Endothelial cell of umbilical vein (primary cell): ENCODE results near the gene MDGA2. TPM values are rescaled to one million over a fixed set of nuclear protein-coding genes. Genes with fewer than 3 reads are reported as not detected.

Experiments
- Bru-seq: library from RNA; stranded (reverse); fragments of 400-500 nt; gene quantifications from one replicate; lab custom pipeline; 2021; lab: Mats Ljungman, UMichigan
- BruChase-seq, 2 experiments: library from RNA; stranded (reverse); fragments of 400-500 nt; gene quantifications; one replicate each; lab custom pipeline; 2021; lab: Mats Ljungman, UMichigan
- BruUV-seq: library from RNA; stranded (reverse); fragments of 400-500 nt; replicated peaks from 2 replicates; lab custom pipeline; 2021; lab: Mats Ljungman, UMichigan
- CTCF ChIA-PET: fragments of 300-600, 350-600 bp; sonication (Branson Sonifier 250); formaldehyde crosslinking; loops from one replicate; lab custom pipeline; 2021; ENCODE audit warnings: antibody characterized with exemption, inconsistent platforms; lab: Charles Lee
- POLR2A ChIA-PET: fragments of 300-600, 350-600 bp; sonication (Branson Sonifier 250); formaldehyde crosslinking; loops from one replicate; lab custom pipeline; 2021; ENCODE audit warnings: antibody characterized with exemption, inconsistent platforms; lab: Charles Lee
- DNase-seq: peaks from one replicate; pipeline ENCODE4 v3.0.0-alpha.2; 2011; ENCODE audit warnings: low read depth, low spot score
- FAIRE-seq: peaks from 2 replicates; lab custom pipeline; 2011; peaks lifted over from hg19 to GRCh38; lab: Jason Lieb, UNC
- H2AFZ ChIP-seq: 2 replicates; pipeline ENCODE4 v1.6.0; 2012; ENCODE audit warnings: low read depth, low read length, control low read depth, inconsistent platforms
- H3K27ac ChIP-seq: 2 replicates; pipeline ENCODE4 v1.5.1; 2011; ENCODE audit warnings: low read depth, mild to moderate bottlenecking, control low read depth, low read length, moderate library complexity; ENCODE audit not compliant: insufficient read depth
- H3K27me3 ChIP-seq, 2 experiments: 2 replicates each; pipeline versions ENCODE4 v1.6.0 to v1.6.1; 2011; ENCODE audit warnings: low read length in 2 of 2, mixed read lengths in 1 of 2; ENCODE audit not compliant: control insufficient read depth in 2 of 2, insufficient read depth in 2 of 2
- H3K36me3 ChIP-seq, 2 experiments: 2 replicates in 1 of 2; 3 replicates in 1 of 2; pipeline ENCODE4 v1.5.1; 2011; ENCODE audit warnings: low read length in 2 of 2, mild to moderate bottlenecking in 1 of 2, moderate library complexity in 1 of 2; ENCODE audit not compliant: control insufficient read depth in 2 of 2, insufficient read depth in 2 of 2; ENCODE audit errors: extremely low read depth in 1 of 2
- H3K4me1 ChIP-seq: 3 replicates; pipeline ENCODE4 v1.5.1; 2011; ENCODE audit warnings: mild to moderate bottlenecking, low read length; ENCODE audit not compliant: control insufficient read depth, insufficient read depth; ENCODE audit errors: extremely low read depth
- H3K4me2 ChIP-seq: 2 replicates; pipeline ENCODE4 v1.6.1; 2011; ENCODE audit warnings: low read length, control low read depth, mixed read lengths; ENCODE audit not compliant: insufficient read depth
- H3K4me3 ChIP-seq, 3 experiments: fragments of 200-600 bp in 1 of 3; sonication (generic), shearing (Covaris generic) in 1 of 3; replicated peaks in 1 of 3; 2 replicates each; pipeline ENCODE4 v1.5.1; 2011 to 2016; ENCODE audit warnings: control low read depth in 3 of 3, low read length in 3 of 3, mild to moderate bottlenecking in 2 of 3, inconsistent platforms in 1 of 3, low read depth in 1 of 3, moderate library complexity in 1 of 3; ENCODE audit not compliant: insufficient read depth in 1 of 3
- H3K79me2 ChIP-seq: 2 replicates; pipeline ENCODE4 v1.6.0; 2012; ENCODE audit warnings: low read length, inconsistent platforms; ENCODE audit not compliant: control insufficient read depth, insufficient read depth
- H3K9ac ChIP-seq: replicated peaks from 2 replicates; pipeline ENCODE3; 2011; ENCODE audit warnings: low read length, control low read depth; ENCODE audit not compliant: insufficient read depth; ENCODE audit errors: extremely low read depth
- H3K9me1 ChIP-seq: replicated peaks from 3 replicates; pipeline ENCODE4 v1.6.0; 2011; ENCODE audit warnings: mild to moderate bottlenecking, low read length; ENCODE audit not compliant: control insufficient read depth, insufficient read depth; ENCODE audit errors: extremely low read depth
- H3K9me3 ChIP-seq: replicated peaks from 2 replicates; pipeline ENCODE4 v1.5.1; 2012; ENCODE audit warnings: low read length, inconsistent platforms; ENCODE audit not compliant: control insufficient read depth, insufficient read depth
- H4K20me1 ChIP-seq: replicated peaks from 2 replicates; pipeline ENCODE3; 2011; ENCODE audit warnings: mild to moderate bottlenecking, low read length; ENCODE audit not compliant: control insufficient read depth, insufficient read depth; ENCODE audit errors: extremely low read depth
- EZH2 ChIP-seq: IDR thresholded peaks from 2 replicates; pipeline ENCODE4 v1.6.1; 2012; ENCODE audit warnings: borderline replicate concordance, low read depth, mild to moderate bottlenecking, moderate library complexity, low read length, inconsistent platforms; ENCODE audit not compliant: severe bottlenecking
- FOS ChIP-seq: IDR thresholded peaks from 2 replicates; pipeline ENCODE4 v1.6.1; 2011; ENCODE audit warnings: mild to moderate bottlenecking, low read length, moderate library complexity, borderline replicate concordance; ENCODE audit not compliant: insufficient read depth
- GATA2 ChIP-seq: IDR thresholded peaks from 2 replicates; pipeline ENCODE4 v1.7.0; 2011; ENCODE audit warnings: low read depth, mild to moderate bottlenecking, moderate library complexity, mixed read lengths, low read length; ENCODE audit not compliant: insufficient read length, insufficient read depth
- JUN ChIP-seq: IDR thresholded peaks from 2 replicates; pipeline ENCODE4 v1.6.1; 2011; ENCODE audit warnings: borderline replicate concordance, low read depth; ENCODE audit not compliant: insufficient read length, insufficient read depth
- MAX ChIP-seq: IDR thresholded peaks from 2 replicates; pipeline ENCODE4 v1.6.1; 2011; ENCODE audit not compliant: insufficient read depth, insufficient read length
- MYC ChIP-seq: IDR thresholded peaks from one replicate; pipeline ENCODE4 v1.6.1; 2011; ENCODE audit warnings: mild to moderate bottlenecking, low read depth, low read length
- POLR2A ChIP-seq: IDR thresholded peaks from 2 replicates; pipeline ENCODE4 v1.6.1; 2012; ENCODE audit warnings: low read depth, mild to moderate bottlenecking, control low read depth, low read length
- POLR2AphosphoS5 ChIP-seq: IDR thresholded peaks from 2 replicates; pipeline ENCODE4 v1.6.1; 2012; ENCODE audit warnings: low read depth, mild to moderate bottlenecking, control low read depth, low read length, moderate library complexity; ENCODE audit not compliant: insufficient read depth
- dilution Hi-C: fragments of 300-500 bp; cut with MboI; formaldehyde crosslinking; loops from one replicate; pipeline ENCODE4 v1.15.0; 2019; ENCODE audit warnings: low sequenced_read_pairs; ENCODE audit not compliant: extremely low pct_ligation_motif_present
- intact Hi-C: fragments of 100-400 bp; cut with micrococcal nuclease; formaldehyde crosslinking; loops from one replicate; pipeline ENCODE4 v1.10.0; 2022
- long read RNA-seq: library from polyadenylated mRNA; stranded (forward); transcript quantifications from one replicate; pipeline ENCODE4 v2.0.0, GENCODE V29; 2021
- polyA minus RNA-seq, 3 experiments: library from RNA; depleted of rRNA, polyadenylated mRNA; stranded (reverse); fragments of >200 nt; gene quantifications; 1 replicate in 1 of 3; 2 replicates in 2 of 3; pipeline ENCODE4 v1.2.3, GENCODE V29; 2011
- polyA plus RNA-seq, 4 experiments: library from polyadenylated mRNA; depleted of rRNA in 3 of 4; stranded (reverse) in 3 of 4; unstranded in 1 of 4; fragments of >200 nt; gene quantifications; 2 replicates each; pipeline versions ENCODE4 v1.2.1 to v1.2.3, GENCODE V29; 2011 to 2012; ENCODE audit warnings: missing spikeins in 1 of 4
- total RNA-seq: library from RNA; stranded (reverse); gene quantifications from 2 replicates; pipeline ENCODE4 v1.2.3, GENCODE V29; 2021
- TF ChIP-seq, protein P1 (sequence below), 2 donors: IDR thresholded peaks; 1 replicate in 1 of 2; 2 replicates in 1 of 2; pipeline ENCODE4 v1.5.1; 2011; ENCODE audit warnings: low read length in 2 of 2, mild to moderate bottlenecking in 2 of 2, moderate library complexity in 2 of 2, control low read depth in 1 of 2, inconsistent platforms in 1 of 2, low read depth in 1 of 2; ENCODE audit not compliant: insufficient read depth in 1 of 2; ENCODE audit errors: extremely low read depth in 1 of 2

The MDGA2 gene
- total RNA-seq (not detected in 2 replicates), polyA plus RNA-seq (not detected in 2 replicates), polyA minus RNA-seq (not detected in 2 replicates), Bru-seq, nascent RNA (percentile 1 among the genes with signal in this experiment), BruChase-seq, experiment 1, labeled RNA remaining after a 6-hour chase (percentile 1 among the genes with signal in this experiment), BruChase-seq, experiment 2, labeled RNA remaining after a 2-hour chase (percentile 3 among the genes with signal in this experiment)
- polyA plus RNA-seq (2011; cell fraction: cytosol; rRNA removed), result not detected in 2 replicates
- not detected in 2 replicates for polyA plus RNA-seq (2011; cell fraction: nucleus; rRNA removed)
- polyA plus RNA-seq (2012), result not detected in 2 replicates
- not detected for polyA minus RNA-seq (2011; cell fraction: cytosol; rRNA and poly(A)+ RNA removed)
- polyA minus RNA-seq (2011; cell fraction: nucleus; rRNA and poly(A)+ RNA removed), result not detected in 2 replicates
- long read RNA-seq, result 0 reads

DNA sequence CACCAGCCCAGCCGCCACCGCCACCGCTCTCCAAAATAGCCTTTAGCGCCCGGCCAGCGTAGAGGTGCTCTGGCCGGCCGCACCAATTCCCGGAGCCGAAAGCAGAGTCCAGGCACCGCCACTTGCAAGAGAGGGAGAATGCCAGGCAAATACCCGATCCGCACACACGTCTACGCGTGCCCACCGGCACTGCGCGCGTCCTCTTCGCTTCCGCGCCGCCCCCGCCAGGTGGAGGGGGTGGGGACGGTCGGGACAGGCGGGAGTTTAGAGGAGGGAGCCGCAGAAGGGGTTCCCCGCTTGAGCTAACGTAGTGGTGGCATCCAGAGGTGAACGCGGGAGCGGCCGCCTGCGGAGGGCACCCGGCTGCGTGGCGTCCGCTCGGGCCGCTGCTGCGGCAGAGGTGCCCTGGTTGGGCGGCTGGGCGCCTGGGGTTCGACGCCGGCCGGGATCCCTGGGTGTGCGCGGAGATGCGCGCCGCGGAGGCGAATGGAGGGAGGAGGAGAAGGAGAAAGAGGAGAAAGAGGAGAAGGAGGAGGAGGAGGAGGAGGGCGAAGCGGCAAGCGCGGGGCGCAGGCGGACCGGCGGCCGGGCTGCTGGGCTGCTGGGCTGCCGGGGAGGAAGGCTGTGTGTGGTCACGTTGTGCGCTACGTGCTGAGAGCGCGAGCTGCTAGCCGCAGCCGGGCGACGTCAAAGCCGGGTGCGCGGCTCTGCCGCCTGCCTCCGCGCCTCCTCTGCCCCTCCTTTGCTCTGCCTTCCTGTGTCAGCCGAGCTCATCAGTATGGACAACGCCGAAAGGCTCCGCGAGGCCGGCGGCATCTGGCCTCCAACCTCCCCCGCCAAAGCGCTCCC is at the start of gene MDGA2:
Gene MDGA2 (minus strand): TSS at position 140 of the 849 bp plus-strand sequence.
- Histone ChIP-seq H3K9me1 (no peaks in the 10 kb centered on the region), H3K27ac (no peak within 1 kb of the TSS), H3K79me2 (no peaks in the 10 kb centered on the region), H2AFZ (no peak within 1 kb of the TSS), H3K36me3 (no peaks in the 10 kb centered on the region), H3K9ac (no peak within 1 kb of the TSS), H4K20me1 (no peaks in the 10 kb centered on the region), H3K27me3 (peaks cover 27 to 35% of the 10 kb centered on the region in 2 experiments), H3K4me2 (peak within 1 kb of the TSS; percentile 36), H3K4me3 (peak within 1 kb of the TSS in 1 of 3 experiments; percentile 2), H3K4me1 (peaks cover 3% of the 10 kb centered on the region), H3K9me3 (no peaks in the 10 kb centered on the region)
- CTCF ChIA-PET, result interaction anchor here (1.0 kb wide), 1 partner anchor 1978 kb away, joined by 3 read pairs; no protein-coding TSS in a partner anchor
- DNase-seq, result no peak
- TF ChIP-seq MAX (no peak), GATA2 (no peak), FOS (no peak), POLR2A (no peak), POLR2AphosphoS5 (no peak), JUN (no peak), EZH2 (no peak), MYC (no peak)
- TF ChIP-seq, protein P1, sequence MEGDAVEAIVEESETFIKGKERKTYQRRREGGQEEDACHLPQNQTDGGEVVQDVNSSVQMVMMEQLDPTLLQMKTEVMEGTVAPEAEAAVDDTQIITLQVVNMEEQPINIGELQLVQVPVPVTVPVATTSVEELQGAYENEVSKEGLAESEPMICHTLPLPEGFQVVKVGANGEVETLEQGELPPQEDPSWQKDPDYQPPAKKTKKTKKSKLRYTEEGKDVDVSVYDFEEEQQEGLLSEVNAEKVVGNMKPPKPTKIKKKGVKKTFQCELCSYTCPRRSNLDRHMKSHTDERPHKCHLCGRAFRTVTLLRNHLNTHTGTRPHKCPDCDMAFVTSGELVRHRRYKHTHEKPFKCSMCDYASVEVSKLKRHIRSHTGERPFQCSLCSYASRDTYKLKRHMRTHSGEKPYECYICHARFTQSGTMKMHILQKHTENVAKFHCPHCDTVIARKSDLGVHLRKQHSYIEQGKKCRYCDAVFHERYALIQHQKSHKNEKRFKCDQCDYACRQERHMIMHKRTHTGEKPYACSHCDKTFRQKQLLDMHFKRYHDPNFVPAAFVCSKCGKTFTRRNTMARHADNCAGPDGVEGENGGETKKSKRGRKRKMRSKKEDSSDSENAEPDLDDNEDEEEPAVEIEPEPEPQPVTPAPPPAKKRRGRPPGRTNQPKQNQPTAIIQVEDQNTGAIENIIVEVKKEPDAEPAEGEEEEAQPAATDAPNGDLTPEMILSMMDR (IDR thresholded peaks at IDR 0.05; ENCODE audit: extremely low read depth in 1 of 2, insufficient read depth in 1 of 2, low read depth in 1 of 2, low read length in 2 of 2), result no peak
- BruUV-seq, result no TSS peak
- intact Hi-C loops (no loop called here), dilution Hi-C loops (no loop called here)
- FAIRE-seq, result no peak
- POLR2A ChIA-PET, result no interaction called here
